B cell (primary cell): ENCODE data around the gene INTS14.

Experiments
- EZH2 ChIP-seq: IDR thresholded peaks from 2 replicates; pipeline ENCODE4 v1.6.1; 2012; ENCODE audit warnings: borderline replicate concordance, low read depth, mild to moderate bottlenecking, moderate library complexity, low read length; ENCODE audit not compliant: insufficient read depth, poor library complexity, severe bottlenecking
- TF ChIP-seq, protein P1 (sequence below): fragments of 200-600 bp; IDR thresholded peaks from one replicate; pipeline ENCODE4 v1.8.0; 2022; ENCODE audit warnings: antibody characterized with exemption, mild to moderate bottlenecking

DNA sequence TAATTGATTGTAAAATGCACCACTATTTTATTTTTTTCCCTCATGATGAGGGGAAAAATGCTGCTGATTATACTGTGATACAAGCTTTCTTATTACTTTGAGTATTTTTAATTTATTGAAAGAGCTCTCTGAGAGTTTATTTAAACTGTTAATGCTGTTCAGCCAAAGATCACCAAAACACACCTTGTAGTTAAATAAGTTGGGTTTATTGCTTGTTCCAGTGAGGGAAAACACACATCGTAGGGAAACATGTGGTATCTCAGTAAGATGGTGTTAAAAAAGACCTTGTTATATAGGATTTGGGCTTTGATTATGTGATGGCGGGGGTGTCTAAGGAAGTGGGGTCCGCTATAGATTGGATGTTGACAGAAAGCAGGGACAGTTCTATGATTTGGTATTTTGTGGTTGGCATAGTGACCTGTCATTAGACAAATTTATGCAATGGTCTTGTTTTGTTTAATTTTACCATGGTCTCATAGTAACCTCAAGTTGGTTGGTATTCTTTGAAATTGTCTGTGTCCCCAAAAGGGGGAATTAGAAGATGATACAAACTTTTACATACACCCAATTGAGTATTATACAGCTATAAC lies 69.6 kb downstream of the INTS14 start:
- TF ChIP-seq, protein P1, sequence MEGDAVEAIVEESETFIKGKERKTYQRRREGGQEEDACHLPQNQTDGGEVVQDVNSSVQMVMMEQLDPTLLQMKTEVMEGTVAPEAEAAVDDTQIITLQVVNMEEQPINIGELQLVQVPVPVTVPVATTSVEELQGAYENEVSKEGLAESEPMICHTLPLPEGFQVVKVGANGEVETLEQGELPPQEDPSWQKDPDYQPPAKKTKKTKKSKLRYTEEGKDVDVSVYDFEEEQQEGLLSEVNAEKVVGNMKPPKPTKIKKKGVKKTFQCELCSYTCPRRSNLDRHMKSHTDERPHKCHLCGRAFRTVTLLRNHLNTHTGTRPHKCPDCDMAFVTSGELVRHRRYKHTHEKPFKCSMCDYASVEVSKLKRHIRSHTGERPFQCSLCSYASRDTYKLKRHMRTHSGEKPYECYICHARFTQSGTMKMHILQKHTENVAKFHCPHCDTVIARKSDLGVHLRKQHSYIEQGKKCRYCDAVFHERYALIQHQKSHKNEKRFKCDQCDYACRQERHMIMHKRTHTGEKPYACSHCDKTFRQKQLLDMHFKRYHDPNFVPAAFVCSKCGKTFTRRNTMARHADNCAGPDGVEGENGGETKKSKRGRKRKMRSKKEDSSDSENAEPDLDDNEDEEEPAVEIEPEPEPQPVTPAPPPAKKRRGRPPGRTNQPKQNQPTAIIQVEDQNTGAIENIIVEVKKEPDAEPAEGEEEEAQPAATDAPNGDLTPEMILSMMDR: no peak
- no peak for TF ChIP-seq EZH2
